GM23338 (cell line): Measurements from ENCODE around the gene FNDC10. TPM values are rescaled to one million over a fixed set of nuclear protein-coding genes. Genes with fewer than 3 reads are reported as not detected.

Source experiments
- ATAC-seq: fragments of 200-7000 bp; cut with Tn5 transposase; 3 replicates; pipeline ENCODE4 v1.9.1; 2020
- DNase-seq: peaks from one replicate; pipeline ENCODE4 v3.0.0-alpha.2; 2015; ENCODE audit warnings: low spot score
- H2AFZ ChIP-seq: fragments of 200-600 bp; sonication (generic); 2 replicates; pipeline ENCODE4 v1.8.0; 2016; ENCODE audit warnings: antibody characterized with exemption, mild to moderate bottlenecking, moderate library complexity
- H3F3A ChIP-seq: fragments of 200-600 bp; sonication (generic); replicated peaks from 2 replicates; pipeline ENCODE4 v1.8.0; 2017; ENCODE audit warnings: antibody characterized with exemption, mixed run types, low read depth
- H3K27ac ChIP-seq: fragments of 200-600 bp; sonication (generic); 2 replicates; pipeline ENCODE4 v1.6.1; 2016; ENCODE audit warnings: low read depth
- H3K27me3 ChIP-seq: fragments of 200-600 bp; sonication (generic); 2 replicates; pipeline ENCODE4 v1.8.0; 2016; ENCODE audit warnings: mild to moderate bottlenecking, mixed run types, moderate library complexity; ENCODE audit not compliant: insufficient read depth
- H3K36me3 ChIP-seq: fragments of 200-600 bp; sonication (generic); 2 replicates; pipeline ENCODE4 v1.8.0; 2016; ENCODE audit warnings: mild to moderate bottlenecking; ENCODE audit not compliant: insufficient read depth
- H3K4me1 ChIP-seq: fragments of 200-600 bp; sonication (generic); 2 replicates; pipeline ENCODE4 v1.8.0; 2016; ENCODE audit warnings: mild to moderate bottlenecking, moderate library complexity; ENCODE audit not compliant: insufficient read depth
- H3K4me2 ChIP-seq: fragments of 200-600 bp; sonication (generic); 2 replicates; pipeline ENCODE4 v1.7.1; 2017; ENCODE audit warnings: mixed run types
- H3K4me3 ChIP-seq: fragments of 200-600 bp; sonication (generic); 2 replicates; pipeline ENCODE4 v1.6.1; 2016; ENCODE audit warnings: mixed run types
- H3K79me2 ChIP-seq: fragments of 200-600 bp; sonication (generic); replicated peaks from 2 replicates; pipeline ENCODE4 v1.8.0; 2017; ENCODE audit warnings: mild to moderate bottlenecking; ENCODE audit not compliant: insufficient read depth
- H3K9me2 ChIP-seq: fragments of 200-600 bp; sonication (generic); 2 replicates; pipeline ENCODE4 v1.8.0; 2017; ENCODE audit not compliant: insufficient read depth
- H4K20me1 ChIP-seq: fragments of 200-600 bp; sonication (generic); replicated peaks from 2 replicates; pipeline ENCODE4 v1.8.0; 2017; ENCODE audit warnings: mild to moderate bottlenecking; ENCODE audit not compliant: insufficient read depth
- H3K27ac Mint-ChIP-seq: 2 replicates; pipeline ENCODE4 v1.8.0; 2020; ENCODE audit warnings: inconsistent platforms, mild to moderate bottlenecking, moderate library complexity, mixed read lengths
- H3K27me3 Mint-ChIP-seq: 3 replicates; pipeline ENCODE4 v1.8.0; 2022; ENCODE audit warnings: low read depth, mild to moderate bottlenecking, moderate library complexity, mixed read lengths, inconsistent platforms; ENCODE audit not compliant: insufficient read depth, poor library complexity
- H3K36me3 Mint-ChIP-seq: 3 replicates; pipeline ENCODE4 v1.8.0; 2021; ENCODE audit warnings: low read depth, mild to moderate bottlenecking, inconsistent platforms, moderate library complexity, mixed read lengths
- H3K4me1 Mint-ChIP-seq: 3 replicates; pipeline ENCODE4 v1.8.0; 2020; ENCODE audit warnings: mild to moderate bottlenecking, inconsistent platforms, mixed read lengths
- H3K4me3 Mint-ChIP-seq: 3 replicates; pipeline ENCODE4 v1.8.0; 2021; ENCODE audit warnings: moderate library complexity, mild to moderate bottlenecking, inconsistent platforms, mixed read lengths
- H3K9me3 Mint-ChIP-seq: 3 replicates; pipeline ENCODE4 v1.8.0; 2020; ENCODE audit warnings: moderate library complexity, mild to moderate bottlenecking, inconsistent platforms, mixed read lengths
- CREB1 ChIP-seq: fragments of 250-450 bp; sonication (Bioruptor Pico); IDR thresholded peaks from 2 replicates; pipeline ENCODE4 v1.5.0; 2020; ENCODE audit warnings: low read depth, mild to moderate bottlenecking, moderate library complexity
- NANOG ChIP-seq: IDR thresholded peaks from 2 replicates; pipeline ENCODE4 v1.6.1; 2016; ENCODE audit warnings: antibody characterized with exemption, borderline replicate concordance
- POLR2AphosphoS5 ChIP-seq: IDR thresholded peaks from 2 replicates; pipeline ENCODE4 v1.6.1; 2016; ENCODE audit warnings: antibody characterized with exemption, low read depth
- STAT1 ChIP-seq: IDR thresholded peaks from one replicate; pipeline ENCODE4 v1.6.1; 2016; ENCODE audit warnings: antibody characterized with exemption; ENCODE audit not compliant: unreplicated experiment
- ZNF114 ChIP-seq: fragments of 250-450 bp; sonication (Bioruptor Pico); IDR thresholded peaks from 2 replicates; pipeline ENCODE4 v1.5.0; 2020; ENCODE audit warnings: mild to moderate bottlenecking, moderate library complexity
- ZNF331 ChIP-seq: fragments of 250-450 bp; sonication (Bioruptor Pico); IDR thresholded peaks from 2 replicates; pipeline ENCODE4 v1.5.0; 2020; ENCODE audit warnings: low read depth, mild to moderate bottlenecking, moderate library complexity
- polyA plus RNA-seq: library from polyadenylated mRNA; unstranded; fragments of >200 nt; fragmentation: Nextera tagmentation; extraction: Ambion mirVana; gene quantifications from 2 replicates; pipeline ENCODE4 v1.2.1, GENCODE V29; 2016
- total RNA-seq: library from RNA; depleted of rRNA; stranded (reverse); fragments of >200 nt; shearing (Covaris generic); gene quantifications from 2 replicates; pipeline ENCODE4 v1.2.3, GENCODE V29; 2014
- TF ChIP-seq, protein P1 (sequence below): IDR thresholded peaks from one replicate; pipeline ENCODE4 v1.6.1; 2018; ENCODE audit warnings: antibody characterized with exemption; ENCODE audit not compliant: unreplicated experiment
- TF ChIP-seq, protein P2 (sequence below): IDR thresholded peaks from 2 replicates; pipeline ENCODE4 v1.6.1; 2016; ENCODE audit warnings: antibody characterized with exemption

FNDC10 gene
- total and polyA plus RNA-seq, 2 experiments from 2014 or later: 7.7 to 15.1 TPM

DNA sequence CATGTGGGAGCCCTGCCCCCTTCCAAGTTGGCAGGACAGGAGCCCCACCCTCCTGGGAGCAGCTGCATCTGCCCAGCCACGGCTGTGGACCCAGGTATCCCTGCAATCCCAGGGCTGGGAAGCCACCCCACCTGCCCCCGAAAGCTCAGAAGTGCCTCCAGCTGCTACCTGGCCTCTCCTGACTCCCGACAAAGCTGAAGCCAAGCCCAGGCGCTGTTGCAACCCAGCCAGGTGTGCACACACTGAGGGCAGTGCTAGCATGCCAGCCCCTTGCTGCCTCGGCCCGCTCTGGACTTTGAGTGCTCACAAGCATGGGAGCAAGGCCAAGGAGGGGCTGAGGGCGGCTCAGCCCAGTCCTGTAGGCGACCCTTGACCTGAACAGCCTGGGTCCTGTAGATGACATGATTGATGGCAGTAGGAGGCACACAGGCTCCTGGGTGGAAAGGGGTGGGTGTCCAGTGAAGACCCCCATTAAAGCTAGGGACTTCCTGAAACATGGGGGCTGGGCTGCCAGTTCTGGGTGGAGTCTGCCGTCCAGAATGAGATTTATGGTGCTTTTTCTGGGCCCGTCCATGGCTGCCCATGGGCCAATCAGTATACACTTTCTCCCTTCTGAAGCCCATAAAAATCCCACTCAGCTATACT lies 22.4 kb downstream of the FNDC10 start:
- no peaks in the 10 kb centered on the region for H3K4me1 ChIP-seq
- TF ChIP-seq CREB1 (CRISPR knock-in tag) (no peak), ZNF331 (CRISPR knock-in tag) (no peak), STAT1 (no peak), POLR2AphosphoS5 (no peak), NANOG (no peak)
- TF ChIP-seq, protein P1, sequence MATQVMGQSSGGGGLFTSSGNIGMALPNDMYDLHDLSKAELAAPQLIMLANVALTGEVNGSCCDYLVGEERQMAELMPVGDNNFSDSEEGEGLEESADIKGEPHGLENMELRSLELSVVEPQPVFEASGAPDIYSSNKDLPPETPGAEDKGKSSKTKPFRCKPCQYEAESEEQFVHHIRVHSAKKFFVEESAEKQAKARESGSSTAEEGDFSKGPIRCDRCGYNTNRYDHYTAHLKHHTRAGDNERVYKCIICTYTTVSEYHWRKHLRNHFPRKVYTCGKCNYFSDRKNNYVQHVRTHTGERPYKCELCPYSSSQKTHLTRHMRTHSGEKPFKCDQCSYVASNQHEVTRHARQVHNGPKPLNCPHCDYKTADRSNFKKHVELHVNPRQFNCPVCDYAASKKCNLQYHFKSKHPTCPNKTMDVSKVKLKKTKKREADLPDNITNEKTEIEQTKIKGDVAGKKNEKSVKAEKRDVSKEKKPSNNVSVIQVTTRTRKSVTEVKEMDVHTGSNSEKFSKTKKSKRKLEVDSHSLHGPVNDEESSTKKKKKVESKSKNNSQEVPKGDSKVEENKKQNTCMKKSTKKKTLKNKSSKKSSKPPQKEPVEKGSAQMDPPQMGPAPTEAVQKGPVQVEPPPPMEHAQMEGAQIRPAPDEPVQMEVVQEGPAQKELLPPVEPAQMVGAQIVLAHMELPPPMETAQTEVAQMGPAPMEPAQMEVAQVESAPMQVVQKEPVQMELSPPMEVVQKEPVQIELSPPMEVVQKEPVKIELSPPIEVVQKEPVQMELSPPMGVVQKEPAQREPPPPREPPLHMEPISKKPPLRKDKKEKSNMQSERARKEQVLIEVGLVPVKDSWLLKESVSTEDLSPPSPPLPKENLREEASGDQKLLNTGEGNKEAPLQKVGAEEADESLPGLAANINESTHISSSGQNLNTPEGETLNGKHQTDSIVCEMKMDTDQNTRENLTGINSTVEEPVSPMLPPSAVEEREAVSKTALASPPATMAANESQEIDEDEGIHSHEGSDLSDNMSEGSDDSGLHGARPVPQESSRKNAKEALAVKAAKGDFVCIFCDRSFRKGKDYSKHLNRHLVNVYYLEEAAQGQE: no peak
- DNase-seq (no peak), ATAC-seq (no peak)
- peaks cover 18% of the 10 kb centered on the region for H3K27me3 Mint-ChIP-seq
- no peaks in the 10 kb centered on the region for H3K27me3 ChIP-seq
- H3K4me1 Mint-ChIP-seq: peaks cover 3% of the 10 kb centered on the region
- H3K9me3 Mint-ChIP-seq: peaks cover 6% of the 10 kb centered on the region; the same call in 1 of the 3 replicates
- no peak overlapping the region for H2AFZ ChIP-seq
- peaks cover 6% of the 10 kb centered on the region for H4K20me1 ChIP-seq
- no peaks in the 10 kb centered on the region for H3K36me3 ChIP-seq
- H3K27ac Mint-ChIP-seq: no peak overlapping the region
- peaks cover 18% of the 10 kb centered on the region for H3K79me2 ChIP-seq
- no peak overlapping the region for H3K4me3 Mint-ChIP-seq
- H3K4me3 ChIP-seq: no peak overlapping the region
- no peak overlapping the region for H3K4me2 ChIP-seq
- H3K9me2 ChIP-seq: 0 out of 2 replicates have a peak, but pooled peaks cover 3% of the 10 kb centered on the region
- peaks cover 4% of the 10 kb centered on the region; the same call in 1 of the 2 replicates for H3F3A ChIP-seq
- H3K36me3 Mint-ChIP-seq: peaks cover 15% of the 10 kb centered on the region
- H3K27ac ChIP-seq: no peak overlapping the region

DNA sequence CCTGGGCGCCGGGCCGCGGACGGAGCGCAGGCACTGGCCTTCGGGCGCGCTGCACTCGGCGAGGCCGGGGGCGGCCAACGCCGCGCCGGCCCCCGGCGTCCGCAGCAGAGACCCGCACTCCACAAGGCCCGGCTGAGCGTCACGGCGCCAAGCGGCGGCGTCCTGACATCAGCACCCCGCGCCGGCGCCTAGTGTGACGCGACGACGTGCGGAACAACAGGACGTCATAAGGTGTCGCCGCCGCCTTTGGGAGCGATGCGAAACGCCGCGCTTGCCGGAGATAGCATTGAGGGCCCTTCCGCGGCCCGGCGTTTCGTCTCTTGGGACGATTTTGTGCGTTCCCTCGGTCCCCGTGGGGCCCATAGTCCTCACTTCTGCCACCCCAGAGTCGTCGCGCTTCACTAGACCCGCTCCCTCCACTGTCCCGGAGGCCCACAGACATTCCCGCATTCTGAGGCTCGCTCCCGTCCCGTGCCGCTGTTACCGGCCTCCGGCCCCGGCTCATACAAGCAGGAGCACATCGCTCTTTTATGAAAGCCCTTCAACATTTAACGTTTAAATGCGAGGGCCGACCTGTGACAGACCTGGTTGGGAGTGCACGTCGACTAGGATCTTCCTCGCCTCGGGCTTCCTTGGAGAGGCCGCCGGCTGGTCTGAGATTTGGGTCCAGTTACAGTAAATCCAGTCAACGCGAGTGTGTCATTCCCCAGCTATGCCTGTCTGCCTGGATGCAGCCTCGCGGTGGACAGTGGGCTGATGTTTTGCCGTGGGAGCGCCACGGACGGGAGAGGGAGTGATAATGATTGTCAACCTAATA lies 25.0 kb downstream of the FNDC10 start, which contains the start of gene SSU72:
SSU72 (minus strand) TSS at position 143 of the 817 bp plus-strand sequence. CDS start 306 bp downstream, outside the sequence.
- Histone ChIP-seq H3K27me3 (no peaks in the 10 kb centered on the region), H3K27ac (peak within 1 kb of the TSS; percentile 97), H3K36me3 (peaks cover 4% of the 10 kb centered on the region; the same call in 1 of the 2 replicates), H3K4me3 (peak within 1 kb of the TSS; percentile 73), H3K4me1 (no peaks in the 10 kb centered on the region), H3K79me2 (peaks cover 44% of the 10 kb centered on the region), H2AFZ (peak within 1 kb of the TSS; percentile 98), H3K9me2 (0 out of 2 replicates have a peak, but pooled peaks cover 3% of the 10 kb centered on the region), H4K20me1 (peaks cover 18% of the 10 kb centered on the region), H3K4me2 (peak within 1 kb of the TSS; percentile 98), H3F3A (peaks cover 14% of the 10 kb centered on the region; the same call in 1 of the 2 replicates)
- peaks cover 20% of the 10 kb centered on the region for H3K27me3 Mint-ChIP-seq
- peaks cover 32% of the 10 kb centered on the region for H3K36me3 Mint-ChIP-seq
- H3K27ac Mint-ChIP-seq: peak within 1 kb of the TSS; percentile 99
- peak; percentile 95 for DNase-seq
- H3K9me3 Mint-ChIP-seq: peaks cover 6% of the 10 kb centered on the region; the same call in 1 of the 3 replicates
- TF ChIP-seq CREB1 (CRISPR knock-in tag): peak; percentile 100
- no peak for TF ChIP-seq ZNF114
- TF ChIP-seq, protein P2, sequence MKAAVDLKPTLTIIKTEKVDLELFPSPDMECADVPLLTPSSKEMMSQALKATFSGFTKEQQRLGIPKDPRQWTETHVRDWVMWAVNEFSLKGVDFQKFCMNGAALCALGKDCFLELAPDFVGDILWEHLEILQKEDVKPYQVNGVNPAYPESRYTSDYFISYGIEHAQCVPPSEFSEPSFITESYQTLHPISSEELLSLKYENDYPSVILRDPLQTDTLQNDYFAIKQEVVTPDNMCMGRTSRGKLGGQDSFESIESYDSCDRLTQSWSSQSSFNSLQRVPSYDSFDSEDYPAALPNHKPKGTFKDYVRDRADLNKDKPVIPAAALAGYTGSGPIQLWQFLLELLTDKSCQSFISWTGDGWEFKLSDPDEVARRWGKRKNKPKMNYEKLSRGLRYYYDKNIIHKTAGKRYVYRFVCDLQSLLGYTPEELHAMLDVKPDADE: peak; percentile 84
- TF ChIP-seq POLR2AphosphoS5: peak; percentile 88
- ATAC-seq: peak; percentile 62
- H3K4me3 Mint-ChIP-seq: peak within 1 kb of the TSS; percentile 99
- peaks cover 9% of the 10 kb centered on the region for H3K4me1 Mint-ChIP-seq
